ENCODE data around the gene ASIC1. TPM values are rescaled to one million over a fixed set of nuclear protein-coding genes. Genes with fewer than 3 reads are reported as not detected.

The ASIC1 gene
- total and polyA plus RNA-seq, 2 of the 13 experiments (the other 11 are each of a cell fraction or from before 2014, with no cell fraction given): 0.44 to 1.5 TPM

- TF ChIP-seq PRDM10 (CRISPR knock-in tag; IDR thresholded peaks at IDR 0.05; ENCODE audit: low read depth): no peak
- no peak for TF ChIP-seq ZNF576 (CRISPR knock-in tag; IDR thresholded peaks at IDR 0.05)
- no peak for TF ChIP-seq HNRNPK (IDR thresholded peaks at IDR 0.05; ENCODE audit: low read depth, low read length, poor library complexity, severe bottlenecking)
- TF ChIP-seq PLSCR1 (CRISPR knock-in tag; IDR thresholded peaks at IDR 0.05; ENCODE audit: borderline replicate concordance): no peak
- TF ChIP-seq JDP2 (CRISPR knock-in tag; IDR thresholded peaks at IDR 0.05; ENCODE audit: borderline replicate concordance): no peak
- TF ChIP-seq GATA4 (IDR thresholded peaks at IDR 0.05; ENCODE audit: borderline replicate concordance, low read depth): no peak
- TF ChIP-seq RELA (CRISPR knock-in tag; IDR thresholded peaks at IDR 0.05): no peak
- TF ChIP-seq NR3C1 (CRISPR knock-in tag; IDR thresholded peaks at IDR 0.05): no peak
- no peak for TF ChIP-seq YY1 (IDR thresholded peaks at IDR 0.05; ENCODE audit: insufficient read depth, insufficient replicate concordance, low read depth, low read length)
- 0 out of 2 replicates have a peak, but pooled peaks have one; percentile 46 for TF ChIP-seq ZNF512B (CRISPR knock-in tag; IDR thresholded peaks at IDR 0.05; ENCODE audit: borderline replicate concordance)
- no peak for TF ChIP-seq ZNF644 (CRISPR knock-in tag; IDR thresholded peaks at IDR 0.05; ENCODE audit: low read depth)
- peak; percentile 26; the same call in 1 of the 2 replicates for TF ChIP-seq ZSCAN9 (CRISPR knock-in tag; IDR thresholded peaks at IDR 0.05; ENCODE audit: borderline replicate concordance)
- no peak; the same call in 1 of the 2 replicates for TF ChIP-seq GPN1 (CRISPR knock-in tag; IDR thresholded peaks at IDR 0.05; ENCODE audit: borderline replicate concordance)
- TF ChIP-seq MAFK (conservative IDR thresholded peaks at IDR 0.05 in 1 of 2, IDR thresholded peaks at IDR 0.05 in 1 of 2; ENCODE audit: low read length in 2 of 2): no peak
- peak; percentile 74; the same call in 1 of the 2 replicates for TF ChIP-seq NR0B2 (CRISPR knock-in tag; IDR thresholded peaks at IDR 0.05)
- peak; percentile 92 for TF ChIP-seq USF2 (IDR thresholded peaks at IDR 0.05; ENCODE audit: low read depth, low read length)
- TF ChIP-seq USF2 (CRISPR knock-in tag; IDR thresholded peaks at IDR 0.05; ENCODE audit: borderline replicate concordance): peak; percentile 89; the same call in 1 of the 2 replicates
- TF ChIP-seq ZNF12 (CRISPR knock-in tag; IDR thresholded peaks at IDR 0.05): peak; percentile 73
These were observed 54.5 kb downstream of the ASIC1 start, which contains the start of gene COX14 (continued) for GRCh38 chr12:50111693-50112455.

Data from HepG2 (cell line).